Measurements from ENCODE around the gene TEN1.
"Not testable (repeated sequence)": the region's sequence is repeated elsewhere in the genome, so short reads cannot be mapped to it uniquely, and the experiment has no call there.

GRCh38 chr17:76044475-76045007 is 65.5 kb downstream of the TEN1 start:
- TF ChIP-seq CTCF, POLR2A (IDR thresholded peaks at IDR 0.05): not testable (repeated sequence)

Data from esophagus squamous epithelium (tissue), 4 donors.